GM19351 (cell line): ENCODE measurements around the gene ARHGEF6.
A peak's percentile ranks its signal among the peaks of the same experiment; 100 is the strongest.

ENCODE experiments used
- ATAC-seq: cut with Tn5 transposase; IDR thresholded peaks from one replicate; pipeline ENCODE4 v1.9.1; 2021; ENCODE audit warnings: mild to moderate bottlenecking, moderate library complexity; ENCODE audit not compliant: unreplicated experiment

The ARHGEF6 gene

GRCh38 chrX:136697156-136697555 lies 83.6 kb downstream of the ARHGEF6 start:
- no peak for ATAC-seq

- ATAC-seq = peak; percentile 60
These were observed 86.2 kb downstream of the ARHGEF6 start for GRCh38 chrX:136694431-136695087.

GRCh38 chrX:136692271-136692670 lies 88.5 kb downstream of the ARHGEF6 start:
- no peak for ATAC-seq

GRCh38 chrX:136691028-136691809 lies 89.5 kb downstream of the ARHGEF6 start:
- ATAC-seq = no peak

DNA sequence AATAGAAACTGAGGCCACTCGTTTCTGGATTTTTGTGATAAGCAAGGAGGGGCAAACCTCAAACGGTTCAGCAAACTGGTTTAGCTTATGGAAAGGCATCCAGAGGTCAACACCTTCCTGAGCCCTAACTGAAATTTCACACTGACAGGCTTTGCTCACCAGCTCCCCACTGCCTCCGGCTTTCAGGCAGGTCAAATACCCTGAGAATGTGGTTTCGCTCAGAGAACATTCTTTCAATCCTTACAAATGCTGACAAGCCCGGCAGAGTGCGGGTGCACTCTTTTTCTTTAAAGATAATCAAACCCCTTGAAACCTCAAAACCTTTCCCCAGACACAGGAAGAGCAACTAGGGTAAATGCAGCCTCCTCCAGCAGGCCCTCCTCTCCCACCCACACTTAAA lies 91.3 kb downstream of the ARHGEF6 start:
- no peak for ATAC-seq

DNA sequence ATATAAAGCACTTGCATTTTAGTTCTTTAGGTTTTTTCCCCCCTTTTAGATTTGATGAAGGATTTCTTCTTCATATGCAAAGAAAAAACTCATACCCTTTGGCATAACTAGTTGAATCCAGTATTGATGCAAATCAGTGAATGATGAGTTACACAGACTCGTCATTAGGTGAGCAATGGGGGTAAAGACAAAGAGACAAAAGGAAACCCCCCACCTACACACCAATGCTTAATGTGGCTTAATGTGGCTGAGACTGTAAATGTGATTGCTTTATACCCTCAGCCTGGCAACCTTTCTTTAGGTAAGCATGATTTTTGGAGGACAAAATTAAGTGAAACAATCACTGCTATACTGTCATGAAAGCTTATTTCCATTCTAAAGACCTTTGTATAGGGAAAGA lies 93.3 kb downstream of the ARHGEF6 start:
- ATAC-seq = no peak

- no peak for ATAC-seq
These were observed 96.6 kb downstream of the ARHGEF6 start for GRCh38 chrX:136684120-136684519.

DNA sequence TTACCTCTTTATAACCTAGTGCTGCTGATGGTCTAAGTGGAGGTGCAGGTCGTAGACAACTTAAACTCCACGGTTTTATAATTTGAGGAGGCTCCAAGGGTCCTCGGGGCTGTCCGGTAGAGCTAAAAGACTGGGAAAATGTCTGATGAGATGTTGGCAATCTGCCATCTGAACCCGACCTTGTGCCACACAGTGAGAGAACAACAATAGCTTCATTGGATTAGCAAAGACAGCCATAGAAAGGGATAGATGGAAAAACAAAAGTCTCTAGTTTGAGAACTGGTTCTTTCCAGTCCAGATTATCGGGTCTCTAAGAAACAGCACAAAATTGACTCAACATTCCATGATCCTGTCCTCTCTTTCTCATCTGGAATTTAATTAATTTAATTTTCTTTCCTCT lies 101.2 kb downstream of the ARHGEF6 start:
- ATAC-seq = no peak

GRCh38 chrX:136674270-136674985 lies 106.3 kb downstream of the ARHGEF6 start:
- ATAC-seq = peak; percentile 22

GRCh38 chrX:136671006-136671610 lies 109.6 kb downstream of the ARHGEF6 start:
- peak; percentile 43 for ATAC-seq

DNA sequence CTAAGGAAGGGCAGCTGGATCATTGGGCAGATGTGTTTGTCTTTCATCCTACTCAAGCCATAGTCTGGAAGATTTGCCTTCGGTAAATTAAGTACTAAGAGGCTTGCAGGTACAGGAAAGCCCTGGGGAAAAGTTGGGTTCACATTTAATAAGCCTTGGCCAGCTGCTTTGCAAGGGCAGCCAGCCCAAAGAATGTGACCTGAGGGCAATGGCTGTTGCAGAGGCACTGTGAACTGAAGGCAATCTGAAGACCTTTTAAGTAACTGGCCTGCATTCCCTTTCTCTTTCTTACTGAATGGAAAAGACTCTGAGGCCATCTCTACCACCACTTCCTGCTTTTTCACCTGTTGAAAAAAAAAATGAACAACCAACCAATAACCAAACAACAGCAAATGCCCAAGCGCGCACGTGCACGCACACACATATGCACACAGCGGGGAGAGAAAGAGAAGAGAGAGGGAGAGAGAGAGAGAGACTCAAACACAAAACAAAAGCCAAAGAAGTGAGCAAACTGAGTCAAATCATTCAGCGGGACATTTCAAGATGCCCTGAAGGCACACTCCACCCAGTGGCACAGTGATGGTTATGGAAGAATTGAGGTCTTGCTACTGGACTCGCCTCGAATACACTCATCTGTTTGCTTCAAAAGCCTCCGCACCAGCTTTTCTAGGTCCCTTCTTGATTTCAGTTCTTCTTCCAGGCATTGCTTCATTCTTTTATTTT lies 113.1 kb downstream of the ARHGEF6 start:
- no peak for ATAC-seq

GRCh38 chrX:136666088-136666487 lies 114.6 kb downstream of the ARHGEF6 start:
- peak; percentile 58 for ATAC-seq

GRCh38 chrX:136665258-136665900 lies 115.4 kb downstream of the ARHGEF6 start:
- ATAC-seq = peak; percentile 68

DNA sequence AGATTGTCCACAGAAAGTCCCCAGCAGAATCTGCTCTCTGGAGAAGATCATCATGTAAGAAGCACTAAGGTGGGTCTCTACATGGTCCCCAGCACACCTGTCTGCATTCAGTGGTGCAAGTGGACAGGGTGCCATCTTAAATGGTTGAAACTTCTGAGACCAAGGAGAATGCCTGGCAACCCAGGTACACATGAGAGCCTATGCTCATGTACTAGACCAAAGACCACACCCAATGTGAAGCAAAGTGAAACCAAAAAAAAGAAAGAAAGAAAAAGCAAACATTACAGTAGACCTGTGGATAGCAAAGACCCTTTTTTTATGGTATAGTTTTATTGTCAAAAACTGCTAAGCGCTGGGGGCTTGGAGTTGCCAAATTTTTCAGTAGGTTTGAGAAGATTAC lies 117.8 kb downstream of the ARHGEF6 start:
- no peak for ATAC-seq

DNA sequence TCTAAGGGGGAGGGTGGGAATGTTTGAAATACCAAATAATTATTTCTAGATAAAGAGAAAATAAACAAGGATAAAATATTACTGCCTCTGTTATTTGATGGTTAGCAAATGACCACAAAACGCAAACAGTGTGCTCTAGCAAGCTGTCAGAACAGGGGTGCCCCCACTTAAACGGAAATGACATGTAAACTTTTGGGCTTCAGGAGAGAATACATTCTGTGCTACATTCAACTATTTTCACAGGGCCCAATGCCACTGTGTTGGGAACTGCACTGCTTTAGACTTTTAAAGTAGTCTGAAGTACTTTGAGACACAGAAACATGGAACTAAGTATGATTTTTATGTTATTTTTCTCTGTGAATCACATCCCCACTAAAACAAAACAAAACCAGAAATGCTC lies 118.6 kb downstream of the ARHGEF6 start:
- ATAC-seq = no peak

GRCh38 chrX:136660896-136661295 lies 119.8 kb downstream of the ARHGEF6 start:
- no peak for ATAC-seq

GRCh38 chrX:136659174-136659573 lies 121.6 kb downstream of the ARHGEF6 start:
- ATAC-seq = no peak

GRCh38 chrX:136658151-136658550 lies 122.6 kb downstream of the ARHGEF6 start:
- no peak for ATAC-seq

GRCh38 chrX:136656361-136656964 lies 124.3 kb downstream of the ARHGEF6 start:
- ATAC-seq = no peak
